ENCODE data around the gene TSPAN18. TPM values are rescaled to one million over a fixed set of nuclear protein-coding genes. Genes with fewer than 3 reads are reported as not detected.
A peak's percentile ranks its signal among the peaks of the same experiment; 100 is the strongest.

The TSPAN18 gene, protein sequence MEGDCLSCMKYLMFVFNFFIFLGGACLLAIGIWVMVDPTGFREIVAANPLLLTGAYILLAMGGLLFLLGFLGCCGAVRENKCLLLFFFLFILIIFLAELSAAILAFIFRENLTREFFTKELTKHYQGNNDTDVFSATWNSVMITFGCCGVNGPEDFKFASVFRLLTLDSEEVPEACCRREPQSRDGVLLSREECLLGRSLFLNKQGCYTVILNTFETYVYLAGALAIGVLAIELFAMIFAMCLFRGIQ
- 1 to 10 TPM; 2.1 to 9.1 (median 2.5) TPM for total RNA-seq

DNA sequence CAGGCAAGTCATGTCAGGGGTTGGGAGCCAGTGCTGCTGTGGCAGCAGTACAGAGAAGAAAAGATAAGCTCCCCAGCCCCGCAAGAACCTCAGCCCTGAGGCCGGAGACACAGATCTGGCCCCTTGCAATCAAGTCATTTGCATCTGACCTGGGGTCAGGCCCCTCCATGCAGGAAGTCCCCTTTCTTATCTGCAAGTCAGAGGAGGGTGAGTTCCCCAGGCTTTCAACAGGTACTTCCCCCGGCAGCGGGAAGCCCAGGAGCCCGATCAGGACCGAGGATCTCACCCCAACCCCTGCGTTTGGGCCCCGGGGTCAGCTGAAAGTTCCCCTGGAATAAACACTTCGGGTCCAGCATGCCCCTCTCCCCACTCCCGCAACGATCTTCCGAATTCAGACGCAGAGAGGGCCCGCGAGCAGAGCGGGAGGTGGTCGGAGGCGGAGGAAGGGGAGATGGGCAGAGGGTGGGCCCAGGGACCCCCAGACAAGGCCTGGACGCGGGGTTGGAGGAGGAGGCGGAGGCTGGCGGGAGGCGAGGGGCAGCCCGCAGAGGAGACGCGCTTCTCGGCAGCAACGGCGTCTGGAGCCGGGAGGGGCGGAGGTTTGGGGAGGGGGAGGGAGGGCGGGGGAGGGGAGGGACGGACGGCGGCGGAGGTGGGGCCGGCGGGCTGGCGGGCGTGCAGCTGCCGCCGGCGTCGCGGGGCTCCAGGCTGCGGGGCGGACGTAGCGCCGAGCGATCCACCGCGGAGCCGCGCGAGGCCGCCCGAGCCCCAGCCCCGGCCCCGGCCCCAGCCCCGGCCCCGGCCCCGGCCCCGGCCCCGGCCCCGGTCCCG is at the start of gene TSPAN18:
TSPAN18 (plus strand) TSS at position 680 of the 831 bp plus-strand sequence. CDS start 179,455 bp downstream, outside the sequence.
- H3K27ac ChIP-seq, result peak within 1 kb of the TSS; percentile 22 to 65 (median 48)
- DNase-seq, result no peak
- TF ChIP-seq POLR2A (IDR thresholded peaks at IDR 0.05), result no peak
- peaks cover 13 to 17% (median 17%) of the 10 kb centered on the region in 3 donors for H3K27me3 ChIP-seq
- peak within 1 kb of the TSS; percentile 59 to 94 (median 64) for H3K4me3 ChIP-seq
- intact Hi-C loops (cut with DNase I; ENCODE audit: low total_unique reads) (loop anchor here (5.0 kb wide), 1 partner anchor 166 kb away; no protein-coding TSS in a partner anchor), in situ Hi-C loops (cut with MboI; ENCODE audit: low sequenced_read_pairs in 4 of 4) (loop anchor here in 3 of 4 donors (5.0 to 10.0 kb wide), 4 partner anchors 102 to 181 kb away; no protein-coding TSS in a partner anchor)
- peaks cover 0 to 9% of the 10 kb centered on the region in 2 donors for H3K4me1 ChIP-seq
- ATAC-seq, result no peak
- no peaks in the 10 kb centered on the region for H3K9me3 ChIP-seq
- no peaks in the 10 kb centered on the region for H3K36me3 ChIP-seq

DNA sequence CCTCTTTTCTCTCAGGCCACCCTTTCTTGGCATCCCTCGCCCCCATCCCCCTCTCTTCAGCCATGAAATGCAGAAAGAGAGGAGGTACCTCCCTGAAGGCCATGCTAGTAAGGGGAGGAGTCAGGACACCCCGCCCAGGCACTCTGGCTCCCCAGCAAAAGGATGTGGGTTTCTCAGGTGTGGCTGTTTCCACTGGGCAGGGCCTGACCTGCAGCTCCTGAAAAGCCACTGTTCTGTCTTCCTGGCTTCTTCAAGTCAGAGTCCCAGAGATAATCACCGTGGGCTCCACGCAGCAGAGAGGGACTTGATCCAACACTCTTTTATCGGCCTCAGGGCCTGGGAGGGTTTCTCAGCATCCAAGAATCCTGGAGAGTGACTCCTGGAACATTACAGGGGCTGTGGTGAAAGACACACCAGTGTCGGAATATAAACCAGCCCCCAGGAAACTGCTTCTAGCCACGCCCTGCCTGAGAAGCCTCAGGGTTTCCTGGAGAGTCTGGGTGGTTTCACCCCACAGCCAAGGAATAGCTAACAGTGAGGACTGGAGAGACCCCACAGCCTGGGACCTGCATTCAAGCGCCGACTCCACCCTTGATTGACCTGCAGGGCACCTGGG is 45.7 kb upstream of the TSPAN18 start:
- Histone ChIP-seq H3K36me3 (no peaks in the 10 kb centered on the region), H3K9me3 (no peaks in the 10 kb centered on the region), H3K27me3 (no peaks in the 10 kb centered on the region), H3K4me1 (no peaks in the 10 kb centered on the region), H3K27ac (no peak overlapping the region), H3K4me3 (no peak overlapping the region)
- intact Hi-C loops (cut with DNase I; ENCODE audit: low total_unique reads) (no loop called here), in situ Hi-C loops (cut with MboI; ENCODE audit: low sequenced_read_pairs in 4 of 4) (no loop called here)
- ATAC-seq (no peak), DNase-seq (no peak)
- TF ChIP-seq POLR2A (IDR thresholded peaks at IDR 0.05), result no peak
- TF ChIP-seq, protein P1, sequence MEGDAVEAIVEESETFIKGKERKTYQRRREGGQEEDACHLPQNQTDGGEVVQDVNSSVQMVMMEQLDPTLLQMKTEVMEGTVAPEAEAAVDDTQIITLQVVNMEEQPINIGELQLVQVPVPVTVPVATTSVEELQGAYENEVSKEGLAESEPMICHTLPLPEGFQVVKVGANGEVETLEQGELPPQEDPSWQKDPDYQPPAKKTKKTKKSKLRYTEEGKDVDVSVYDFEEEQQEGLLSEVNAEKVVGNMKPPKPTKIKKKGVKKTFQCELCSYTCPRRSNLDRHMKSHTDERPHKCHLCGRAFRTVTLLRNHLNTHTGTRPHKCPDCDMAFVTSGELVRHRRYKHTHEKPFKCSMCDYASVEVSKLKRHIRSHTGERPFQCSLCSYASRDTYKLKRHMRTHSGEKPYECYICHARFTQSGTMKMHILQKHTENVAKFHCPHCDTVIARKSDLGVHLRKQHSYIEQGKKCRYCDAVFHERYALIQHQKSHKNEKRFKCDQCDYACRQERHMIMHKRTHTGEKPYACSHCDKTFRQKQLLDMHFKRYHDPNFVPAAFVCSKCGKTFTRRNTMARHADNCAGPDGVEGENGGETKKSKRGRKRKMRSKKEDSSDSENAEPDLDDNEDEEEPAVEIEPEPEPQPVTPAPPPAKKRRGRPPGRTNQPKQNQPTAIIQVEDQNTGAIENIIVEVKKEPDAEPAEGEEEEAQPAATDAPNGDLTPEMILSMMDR (IDR thresholded peaks at IDR 0.05 in 4 of 5, conservative IDR thresholded peaks at IDR 0.05 in 1 of 5), result no peak

DNA sequence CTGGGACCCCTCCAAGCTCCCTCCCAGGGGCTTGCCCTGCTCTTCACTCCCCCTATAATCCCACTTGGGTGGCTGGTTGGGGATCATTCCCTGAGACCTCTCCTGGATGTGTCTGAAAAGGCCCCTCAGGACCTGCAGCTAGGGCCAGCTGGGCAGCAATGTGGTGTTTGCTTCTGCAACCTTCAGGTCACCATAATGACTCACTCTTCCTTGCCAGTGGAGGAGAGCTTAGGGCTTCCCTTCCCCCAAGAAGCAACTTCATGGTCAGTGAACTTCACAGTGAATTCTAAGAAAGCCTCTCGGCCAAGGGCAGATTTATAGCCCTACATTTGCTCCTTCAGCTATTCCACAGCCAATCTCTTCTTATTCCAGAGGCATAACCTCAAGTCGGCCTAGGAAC is 45.1 kb upstream of the TSPAN18 start:
- no peak overlapping the region for H3K4me3 ChIP-seq
- H3K9me3 ChIP-seq, result no peaks in the 10 kb centered on the region
- intact Hi-C loops (cut with DNase I; ENCODE audit: low total_unique reads), result no loop called here
- no peaks in the 10 kb centered on the region for H3K4me1 ChIP-seq
- ATAC-seq (no peak), DNase-seq (no peak)
- H3K36me3 ChIP-seq, result no peaks in the 10 kb centered on the region
- no peak for TF ChIP-seq POLR2A (IDR thresholded peaks at IDR 0.05)
- TF ChIP-seq, protein P1 (IDR thresholded peaks at IDR 0.05 in 4 of 5, conservative IDR thresholded peaks at IDR 0.05 in 1 of 5), result no peak
- no peak overlapping the region for H3K27ac ChIP-seq
- in situ Hi-C loops (cut with MboI; ENCODE audit: low sequenced_read_pairs in 4 of 4), result no loop called here
- H3K27me3 ChIP-seq, result no peaks in the 10 kb centered on the region

DNA sequence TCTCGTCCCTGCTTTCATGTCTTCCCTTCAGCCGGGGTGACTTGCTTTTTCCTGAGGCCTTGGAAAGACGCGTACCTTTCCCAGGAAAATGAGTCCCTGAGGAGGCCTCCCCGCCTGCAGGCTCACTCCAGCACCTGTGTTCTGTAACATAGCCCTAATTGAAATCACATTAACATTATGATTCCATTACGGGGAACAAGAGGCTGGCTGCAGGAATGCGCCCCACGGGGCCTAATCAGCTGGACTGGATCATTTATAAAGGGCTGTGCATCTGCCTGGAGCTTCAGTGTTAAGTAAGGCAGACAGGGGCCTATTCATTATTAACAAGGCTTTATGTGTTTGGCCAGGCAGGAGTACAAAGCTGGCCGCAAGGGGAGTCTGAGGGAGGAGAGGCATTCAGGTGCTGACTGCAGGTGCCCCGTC is 41.9 kb upstream of the TSPAN18 start:
- Histone ChIP-seq H3K27ac (no peak overlapping the region), H3K9me3 (no peaks in the 10 kb centered on the region), H3K36me3 (no peaks in the 10 kb centered on the region), H3K4me1 (no peaks in the 10 kb centered on the region), H3K27me3 (no peaks in the 10 kb centered on the region), H3K4me3 (no peak overlapping the region)
- no peak for ATAC-seq
- no peak for DNase-seq
- TF ChIP-seq, protein P1 (IDR thresholded peaks at IDR 0.05 in 4 of 5, conservative IDR thresholded peaks at IDR 0.05 in 1 of 5), result no peak
- no peak for TF ChIP-seq POLR2A (IDR thresholded peaks at IDR 0.05)
- intact Hi-C loops (cut with DNase I; ENCODE audit: low total_unique reads) (no loop called here), in situ Hi-C loops (cut with MboI; ENCODE audit: low sequenced_read_pairs in 4 of 4) (no loop called here)

DNA sequence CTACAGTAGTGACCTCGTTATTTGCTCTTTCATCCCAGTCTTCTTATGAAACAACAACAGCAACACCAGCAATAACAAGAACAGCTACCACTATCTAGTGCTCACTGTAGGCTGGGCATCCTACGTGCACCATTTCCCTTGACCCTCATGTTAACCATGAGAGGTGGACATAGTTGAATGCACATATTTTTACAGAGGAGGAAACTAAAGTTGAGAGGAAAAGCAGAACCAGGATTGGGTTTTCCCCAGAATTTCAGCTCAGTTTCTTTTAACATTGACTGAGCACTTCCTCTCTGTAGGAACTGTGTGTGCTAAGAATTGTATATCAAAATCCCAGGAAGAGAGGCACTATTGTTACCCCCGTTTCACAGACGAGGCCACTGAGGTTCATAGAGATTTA is 39.4 kb upstream of the TSPAN18 start:
- Histone ChIP-seq H3K27me3 (no peaks in the 10 kb centered on the region), H3K4me3 (no peak overlapping the region), H3K36me3 (no peaks in the 10 kb centered on the region), H3K9me3 (no peaks in the 10 kb centered on the region), H3K27ac (no peak overlapping the region), H3K4me1 (no peaks in the 10 kb centered on the region)
- no peak for ATAC-seq
- in situ Hi-C loops (cut with MboI; ENCODE audit: low sequenced_read_pairs in 4 of 4) (no loop called here), intact Hi-C loops (cut with DNase I; ENCODE audit: low total_unique reads) (no loop called here)
- TF ChIP-seq POLR2A (IDR thresholded peaks at IDR 0.05), result no peak
- TF ChIP-seq, protein P1 (IDR thresholded peaks at IDR 0.05 in 4 of 5, conservative IDR thresholded peaks at IDR 0.05 in 1 of 5), result no peak
- DNase-seq, result no peak

Data from gastrocnemius medialis (tissue), 4 donors.